ENCODE data around the gene GPR132.

Gene GPR132

DNA sequence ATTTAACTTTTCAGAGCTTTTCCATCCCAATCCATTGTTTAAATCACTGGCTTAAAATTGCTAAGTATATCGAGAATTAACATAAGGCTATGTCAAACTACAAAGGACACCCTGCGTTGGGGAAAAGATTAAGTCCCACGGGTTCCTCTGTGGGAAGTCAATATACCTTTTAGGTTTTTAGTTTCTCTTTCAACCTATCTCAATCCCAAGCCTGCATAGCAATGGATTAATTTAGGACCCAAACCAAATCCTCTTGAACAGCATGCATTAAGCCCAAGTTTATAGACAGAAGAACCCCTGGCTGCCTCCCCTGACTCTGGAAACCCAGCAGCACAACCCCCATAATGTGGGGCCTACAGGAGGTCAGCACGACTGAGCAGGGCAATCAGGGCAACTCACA lies 50.6 kb downstream of the GPR132 start:
- no peak for DNase-seq (ENCODE audit: low read depth)
- H3K4me3 ChIP-seq (replicated peaks; ENCODE audit: low read depth, low read length) = no peak overlapping the region
- TF ChIP-seq, protein P1, sequence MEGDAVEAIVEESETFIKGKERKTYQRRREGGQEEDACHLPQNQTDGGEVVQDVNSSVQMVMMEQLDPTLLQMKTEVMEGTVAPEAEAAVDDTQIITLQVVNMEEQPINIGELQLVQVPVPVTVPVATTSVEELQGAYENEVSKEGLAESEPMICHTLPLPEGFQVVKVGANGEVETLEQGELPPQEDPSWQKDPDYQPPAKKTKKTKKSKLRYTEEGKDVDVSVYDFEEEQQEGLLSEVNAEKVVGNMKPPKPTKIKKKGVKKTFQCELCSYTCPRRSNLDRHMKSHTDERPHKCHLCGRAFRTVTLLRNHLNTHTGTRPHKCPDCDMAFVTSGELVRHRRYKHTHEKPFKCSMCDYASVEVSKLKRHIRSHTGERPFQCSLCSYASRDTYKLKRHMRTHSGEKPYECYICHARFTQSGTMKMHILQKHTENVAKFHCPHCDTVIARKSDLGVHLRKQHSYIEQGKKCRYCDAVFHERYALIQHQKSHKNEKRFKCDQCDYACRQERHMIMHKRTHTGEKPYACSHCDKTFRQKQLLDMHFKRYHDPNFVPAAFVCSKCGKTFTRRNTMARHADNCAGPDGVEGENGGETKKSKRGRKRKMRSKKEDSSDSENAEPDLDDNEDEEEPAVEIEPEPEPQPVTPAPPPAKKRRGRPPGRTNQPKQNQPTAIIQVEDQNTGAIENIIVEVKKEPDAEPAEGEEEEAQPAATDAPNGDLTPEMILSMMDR (IDR thresholded peaks at IDR 0.05; ENCODE audit: low read length, missing control alignments) = no peak

DNA sequence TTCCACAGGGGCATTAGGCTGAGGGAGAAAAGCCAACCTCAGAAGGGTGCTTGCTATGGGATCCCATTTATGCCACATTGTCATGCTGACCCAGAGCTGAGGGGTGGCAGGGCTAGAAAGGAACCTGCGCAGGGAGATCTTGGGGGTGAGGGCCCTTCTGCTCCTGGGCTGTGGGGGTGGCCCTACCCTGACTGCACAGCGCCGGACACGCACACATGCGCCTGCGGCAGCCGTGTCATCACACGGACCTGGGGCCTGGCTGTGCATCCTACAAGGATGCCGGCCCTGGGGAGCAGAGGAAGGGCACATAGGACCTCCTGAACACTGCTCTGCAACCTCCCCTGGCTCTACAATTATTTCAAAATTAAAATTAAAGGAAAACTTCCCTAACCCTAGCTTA lies 51.2 kb downstream of the GPR132 start:
- H3K4me3 ChIP-seq (replicated peaks; ENCODE audit: low read depth, low read length) = no peak overlapping the region
- no peak for DNase-seq (ENCODE audit: low read depth)
- TF ChIP-seq, protein P1 (IDR thresholded peaks at IDR 0.05; ENCODE audit: low read length, missing control alignments) = no peak

DNA sequence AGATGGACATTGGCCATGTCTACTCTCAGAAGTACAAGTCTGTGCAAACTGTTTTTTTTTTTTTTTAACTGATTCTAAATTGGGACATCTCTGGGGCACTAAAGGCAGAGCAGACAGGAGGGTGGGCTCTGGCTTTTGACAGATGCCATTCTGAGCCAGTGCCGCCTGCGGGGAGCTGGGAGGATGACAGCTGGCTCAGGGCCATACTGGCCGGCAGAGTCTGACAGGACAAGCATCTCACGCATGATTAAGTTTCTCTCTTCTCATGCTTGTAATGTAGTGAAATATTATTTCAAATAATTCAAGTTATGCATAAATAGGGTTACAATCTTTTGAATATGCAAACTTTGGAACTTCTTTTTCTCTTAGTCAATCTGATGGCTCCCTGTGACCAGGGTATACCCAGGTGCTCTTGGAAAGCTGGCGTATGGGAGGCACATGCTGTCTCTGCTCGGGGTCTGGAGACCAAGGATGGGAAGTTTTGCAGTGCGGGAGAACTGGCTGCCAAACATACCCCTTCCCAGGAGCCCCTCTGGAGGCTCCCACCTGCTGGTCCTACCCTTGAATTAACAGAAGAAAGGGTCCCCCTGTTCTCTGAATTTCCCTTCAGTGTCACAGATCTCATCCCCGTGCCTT lies 52.0 kb downstream of the GPR132 start:
- TF ChIP-seq, protein P1 (IDR thresholded peaks at IDR 0.05; ENCODE audit: low read length, missing control alignments) = peak; percentile 1
- no peak for DNase-seq (ENCODE audit: low read depth)
- no peak overlapping the region for H3K4me3 ChIP-seq (replicated peaks; ENCODE audit: low read depth, low read length)

DNA sequence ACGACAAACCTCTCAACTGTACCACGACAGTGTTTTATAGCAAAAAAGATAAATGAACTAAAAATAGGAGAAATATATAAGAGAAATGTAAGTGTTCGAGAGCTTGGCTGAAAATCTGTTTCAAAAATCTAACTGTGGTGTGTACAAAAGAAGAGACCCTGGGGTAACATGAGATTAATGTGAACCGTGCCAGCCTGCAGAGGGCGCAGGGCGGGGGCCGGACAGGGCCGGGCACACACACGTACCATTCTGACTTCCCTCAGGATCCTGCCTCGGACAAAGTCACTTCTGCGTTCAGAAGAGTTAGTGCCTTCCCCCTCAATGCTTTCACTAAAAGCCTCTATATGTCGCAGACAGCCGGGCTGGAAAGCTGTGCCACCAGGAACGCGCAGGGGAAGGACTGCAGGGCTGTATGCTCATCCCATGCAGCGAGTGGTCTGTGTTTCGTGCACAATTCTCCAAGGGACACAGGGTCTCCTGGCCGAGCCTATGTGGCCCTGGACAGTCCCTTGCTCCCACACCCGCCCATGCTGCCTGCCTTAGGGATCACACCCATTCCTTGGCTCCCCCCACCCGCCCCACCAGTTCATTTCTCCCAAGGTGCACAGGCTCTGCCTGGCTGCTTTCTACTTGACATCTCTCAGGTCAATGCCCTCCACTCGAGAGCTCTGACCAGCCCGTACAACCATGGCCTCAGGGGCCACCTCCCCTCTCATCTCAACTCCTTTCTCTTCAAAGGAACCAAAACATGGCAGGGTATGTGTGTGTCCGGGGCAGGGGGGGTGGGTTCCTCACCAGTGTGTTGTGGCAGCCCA lies 52.9 kb downstream of the GPR132 start:
- TF ChIP-seq, protein P1 (IDR thresholded peaks at IDR 0.05; ENCODE audit: low read length, missing control alignments) = peak; percentile 3
- DNase-seq (ENCODE audit: low read depth) = no peak
- H3K4me3 ChIP-seq (replicated peaks; ENCODE audit: low read depth, low read length) = no peak overlapping the region

DNA sequence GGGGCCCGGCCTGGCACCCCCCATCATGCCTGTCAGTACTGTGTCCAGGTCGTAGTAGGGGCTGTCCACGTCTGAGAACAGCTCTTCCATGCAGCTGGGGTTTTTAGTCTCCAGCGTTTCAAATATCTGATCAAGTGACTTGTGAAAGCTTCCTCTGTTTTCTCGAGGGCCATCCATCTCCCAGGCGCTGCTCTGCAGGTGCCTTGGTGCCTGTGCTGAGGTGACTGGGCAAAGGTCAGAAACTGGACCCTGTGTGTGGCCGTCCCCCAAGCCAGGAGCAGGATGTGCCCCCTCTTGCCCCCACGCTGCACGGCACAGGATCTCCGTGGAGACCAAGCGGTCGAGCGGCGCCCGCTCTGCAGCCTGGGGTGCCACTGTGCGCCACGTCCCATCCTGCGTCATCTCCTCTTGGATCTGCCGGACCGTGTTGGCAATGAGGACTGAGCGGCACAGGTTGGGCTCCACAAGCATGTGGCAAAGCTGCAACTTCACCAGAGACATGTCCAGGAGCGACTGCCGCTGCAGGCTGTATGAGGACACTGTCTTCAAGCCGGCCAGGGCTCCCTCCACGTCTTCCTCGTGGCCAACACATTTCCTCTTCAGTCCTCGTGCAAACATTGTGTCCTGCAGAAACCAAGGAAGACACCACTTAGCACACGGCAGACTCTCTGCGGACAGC lies 53.8 kb downstream of the GPR132 start:
- H3K4me3 ChIP-seq (replicated peaks; ENCODE audit: low read depth, low read length) = no peak overlapping the region
- no peak for DNase-seq (ENCODE audit: low read depth)
- TF ChIP-seq, protein P1 (IDR thresholded peaks at IDR 0.05; ENCODE audit: low read length, missing control alignments) = no peak

DNA sequence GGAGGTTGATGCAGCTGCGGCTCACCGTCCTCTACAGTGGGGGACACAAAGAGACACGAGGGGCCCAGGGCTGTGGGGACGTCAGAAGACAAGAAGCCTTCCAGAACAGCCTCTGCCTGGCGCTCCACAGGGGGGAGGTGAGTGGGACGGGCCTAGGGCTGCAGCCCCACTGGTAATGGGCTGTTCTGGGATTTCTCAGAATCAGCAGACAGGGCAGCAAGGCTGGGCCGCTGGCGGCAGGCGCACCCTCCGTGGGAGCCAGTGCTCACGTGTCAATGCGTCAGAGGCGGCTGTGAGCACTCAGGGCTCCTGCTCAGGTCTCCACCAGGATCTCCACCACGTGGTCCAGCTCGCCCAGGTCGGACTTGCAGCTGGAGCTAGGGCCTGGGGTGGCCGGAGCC lies 54.3 kb downstream of the GPR132 start:
- H3K4me3 ChIP-seq (replicated peaks; ENCODE audit: low read depth, low read length) = no peak overlapping the region
- TF ChIP-seq, protein P1 (IDR thresholded peaks at IDR 0.05; ENCODE audit: low read length, missing control alignments) = no peak

More for the DNA sequence above, 54.3 kb downstream of the GPR132 start:
- no peak for DNase-seq (ENCODE audit: low read depth)
